ENCODE results near the gene BARX2. TPM values are rescaled to one million over a fixed set of nuclear protein-coding genes. Genes with fewer than 3 reads are reported as not detected.

BARX2 gene
- total RNA-seq, 1 experiment from 2014 or later = not detected

- no peak for DNase-seq (ENCODE audit: low read depth, low spot score)
- in situ Hi-C loops (cut with HindIII; ENCODE audit: low pct_unique_long_range_greater_than_20kb, low sequenced_read_pairs) = no loop called here
These were observed 15.7 kb downstream of the BARX2 start for GRCh38 chr11:129391360-129391759.

DNA sequence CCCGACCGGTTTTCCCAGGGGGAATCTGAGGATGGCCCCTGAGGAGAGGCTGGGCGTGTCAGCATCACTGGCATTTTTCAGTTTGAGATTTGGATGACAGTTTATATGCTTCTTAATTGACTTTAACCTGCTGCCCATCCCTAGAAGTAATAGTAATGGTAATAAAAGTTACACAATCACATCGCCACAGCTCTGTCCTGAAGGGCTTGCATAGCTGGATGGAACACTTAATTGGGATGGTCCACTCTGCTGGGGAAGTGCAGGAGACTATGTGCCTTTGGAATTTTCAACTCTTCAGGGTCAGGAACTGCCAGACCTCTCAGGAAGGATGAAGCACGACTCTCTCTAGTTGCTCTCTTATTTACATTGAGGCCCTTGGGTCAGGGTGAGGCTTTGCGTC, 16.2 kb downstream of the BARX2 start:
- in situ Hi-C loops (cut with HindIII; ENCODE audit: low pct_unique_long_range_greater_than_20kb, low sequenced_read_pairs) = no loop called here
- no peak for DNase-seq (ENCODE audit: low read depth, low spot score)

DNA sequence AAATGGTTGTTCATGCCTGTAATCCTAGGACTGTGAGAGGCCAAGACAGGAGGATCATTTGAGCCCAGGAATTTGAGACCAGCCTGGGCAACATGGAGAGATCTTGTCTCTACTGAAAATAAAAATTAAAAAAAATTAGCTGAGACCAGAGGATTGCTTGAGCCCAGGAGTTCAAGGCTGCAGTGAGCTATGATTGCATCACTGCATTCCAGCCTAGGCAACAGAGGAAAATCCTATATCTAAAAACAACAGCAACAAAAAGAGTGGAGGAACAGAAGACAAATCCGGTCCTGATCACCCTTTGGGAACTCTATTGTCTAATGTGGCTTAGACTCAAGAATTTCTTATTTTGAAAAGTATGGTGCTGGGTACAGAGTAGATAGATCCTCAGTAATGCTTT, 17.3 kb downstream of the BARX2 start:
- in situ Hi-C loops (cut with HindIII; ENCODE audit: low pct_unique_long_range_greater_than_20kb, low sequenced_read_pairs) = no loop called here

DNA sequence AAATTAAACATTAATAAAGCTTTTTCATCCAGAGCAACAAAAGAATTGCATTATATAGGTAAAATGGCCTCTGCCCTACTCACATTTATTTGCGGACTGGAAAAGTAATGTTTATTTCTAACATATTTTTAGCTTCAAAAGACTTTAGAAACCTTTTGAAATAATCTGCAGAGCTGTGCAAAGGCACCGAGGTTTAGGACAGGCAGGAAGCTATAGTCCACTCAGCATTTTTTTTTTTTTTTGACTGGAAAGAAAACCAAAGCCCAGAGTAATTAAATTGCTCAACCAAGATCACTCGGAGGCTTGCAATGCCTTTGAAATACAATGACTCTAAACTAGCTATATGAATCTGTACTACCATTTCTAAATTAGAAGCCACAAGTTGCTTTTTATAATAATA, 19.1 kb downstream of the BARX2 start:
- no peak for DNase-seq (ENCODE audit: low read depth, low spot score)
- in situ Hi-C loops (cut with HindIII; ENCODE audit: low pct_unique_long_range_greater_than_20kb, low sequenced_read_pairs) = no loop called here

More for the DNA sequence above, 17.3 kb downstream of the BARX2 start:
- no peak for DNase-seq (ENCODE audit: low read depth, low spot score)

- DNase-seq (ENCODE audit: low read depth, low spot score) = no peak
- in situ Hi-C loops (cut with HindIII; ENCODE audit: low pct_unique_long_range_greater_than_20kb, low sequenced_read_pairs) = no loop called here
These were observed 19.8 kb downstream of the BARX2 start for GRCh38 chr11:129395432-129395831.

DNA sequence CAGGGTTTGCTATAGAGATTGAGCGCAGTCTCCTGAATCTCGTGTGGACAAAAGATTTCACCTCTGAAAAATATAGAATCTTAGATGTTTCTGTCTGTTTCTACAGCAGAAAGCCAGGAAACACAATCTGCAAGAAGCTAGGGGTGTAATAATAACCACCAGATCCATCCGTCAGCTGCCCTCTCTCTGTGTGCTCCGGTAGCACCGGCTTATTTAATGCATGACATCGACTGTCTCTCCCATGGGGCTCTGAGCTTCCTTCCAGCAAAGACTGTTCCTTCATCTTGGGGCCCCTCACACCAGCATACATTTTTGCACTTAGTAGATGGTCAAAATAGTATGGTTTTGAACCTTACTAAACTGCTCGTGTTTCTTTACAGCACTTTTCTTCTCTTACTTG, 20.2 kb downstream of the BARX2 start:
- in situ Hi-C loops (cut with HindIII; ENCODE audit: low pct_unique_long_range_greater_than_20kb, low sequenced_read_pairs) = no loop called here
- no peak for DNase-seq (ENCODE audit: low read depth, low spot score)

DNA sequence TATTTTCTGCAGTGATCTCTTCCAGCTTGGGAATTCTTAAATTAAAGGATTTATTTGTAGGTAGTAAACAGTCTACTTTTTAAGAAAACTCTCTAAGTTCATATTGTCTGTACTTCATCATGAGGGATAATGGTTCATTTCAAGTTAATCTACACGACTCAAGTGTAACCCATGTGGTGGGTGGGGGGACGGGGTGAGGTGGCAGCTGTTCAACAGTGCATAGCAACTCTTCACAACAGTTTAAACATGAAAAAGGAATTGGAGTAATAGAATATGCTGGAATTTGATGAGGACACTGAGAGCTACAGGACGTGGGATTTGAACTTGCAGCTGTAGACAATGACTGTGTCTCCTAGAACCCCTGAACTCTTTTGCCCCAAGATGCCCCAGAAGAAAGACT, 20.8 kb downstream of the BARX2 start:
- no peak for DNase-seq (ENCODE audit: low read depth, low spot score)
- in situ Hi-C loops (cut with HindIII; ENCODE audit: low pct_unique_long_range_greater_than_20kb, low sequenced_read_pairs) = no loop called here

GRCh38 chr11:129402206-129403171, 26.8 kb downstream of the BARX2 start:
- in situ Hi-C loops (cut with HindIII; ENCODE audit: low pct_unique_long_range_greater_than_20kb, low sequenced_read_pairs) = no loop called here
- no peak for DNase-seq (ENCODE audit: low read depth, low spot score)

DNA sequence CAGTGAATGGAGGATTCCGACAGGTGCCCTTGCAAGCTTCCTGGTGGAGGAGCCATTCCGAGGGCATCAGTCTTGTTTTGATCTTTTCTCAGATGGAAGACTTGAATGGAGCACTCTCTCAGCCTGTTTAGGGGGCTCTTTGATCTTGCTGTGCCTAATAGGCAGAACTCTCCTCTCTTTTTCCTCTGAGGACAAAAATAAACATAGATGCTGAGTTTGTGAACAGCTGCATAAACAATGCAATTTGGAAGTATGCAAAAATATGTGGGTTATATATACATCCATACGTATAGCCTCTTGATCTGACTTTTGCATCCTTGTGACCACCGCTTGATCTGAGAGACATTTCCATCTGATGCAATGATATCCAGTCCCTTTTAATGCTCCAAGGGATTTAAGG, 29.1 kb downstream of the BARX2 start:
- in situ Hi-C loops (cut with HindIII; ENCODE audit: low pct_unique_long_range_greater_than_20kb, low sequenced_read_pairs) = no loop called here
- DNase-seq (ENCODE audit: low read depth, low spot score) = no peak

DNA sequence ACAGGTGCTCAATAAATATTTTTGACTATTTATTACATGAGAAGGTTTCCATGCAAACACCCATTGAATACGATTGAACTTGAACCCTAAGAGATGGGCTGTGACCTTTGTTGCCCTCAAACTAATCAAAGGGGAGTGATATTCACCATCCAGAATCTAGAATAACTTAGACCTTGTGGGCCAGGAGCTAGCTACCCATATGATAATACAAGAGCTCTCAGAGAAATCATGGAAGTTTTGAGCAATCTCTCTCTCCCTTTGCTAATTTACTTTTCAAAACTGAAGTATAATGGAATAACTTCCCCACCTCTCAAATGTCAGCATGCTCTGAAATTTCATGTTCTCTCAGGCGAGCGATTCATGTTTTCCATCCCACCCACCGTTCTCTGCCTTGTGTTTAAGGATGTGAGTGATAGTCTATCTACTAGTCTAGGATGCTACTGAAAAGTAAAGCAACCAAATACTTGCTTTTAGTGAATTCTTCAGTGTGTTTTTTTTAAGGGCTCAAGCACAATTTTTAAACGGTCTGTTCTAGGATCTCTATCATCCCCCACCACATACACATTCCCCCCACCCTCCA, 33.3 kb downstream of the BARX2 start:
- no peak for DNase-seq (ENCODE audit: low read depth, low spot score)
- in situ Hi-C loops (cut with HindIII; ENCODE audit: low pct_unique_long_range_greater_than_20kb, low sequenced_read_pairs) = no loop called here

- no peak for DNase-seq (ENCODE audit: low read depth, low spot score)
- in situ Hi-C loops (cut with HindIII; ENCODE audit: low pct_unique_long_range_greater_than_20kb, low sequenced_read_pairs) = no loop called here
These were observed 34.8 kb downstream of the BARX2 start for GRCh38 chr11:129410395-129410960.

DNA sequence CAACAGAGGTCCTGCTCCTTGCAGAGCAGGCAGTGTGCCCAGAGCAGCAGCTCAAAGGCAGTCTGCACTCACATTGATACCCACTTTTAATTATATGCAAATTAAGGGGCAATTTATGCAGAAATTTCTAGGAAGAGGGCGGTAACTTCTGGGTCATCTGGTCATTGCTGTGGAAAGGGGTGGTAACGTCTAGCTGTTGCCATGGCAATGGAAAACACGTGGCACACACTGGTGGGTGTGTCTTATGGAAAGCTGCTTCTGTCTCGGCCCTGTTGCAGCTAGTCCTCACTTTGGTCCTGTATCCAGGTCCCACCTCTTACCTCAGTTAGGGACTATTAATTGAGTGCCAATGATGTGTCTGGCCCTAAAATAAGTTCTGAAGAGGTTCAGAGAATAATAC, 36.8 kb downstream of the BARX2 start:
- peak; percentile 5 for DNase-seq (ENCODE audit: low read depth, low spot score)
- in situ Hi-C loops (cut with HindIII; ENCODE audit: low pct_unique_long_range_greater_than_20kb, low sequenced_read_pairs) = no loop called here

DNA sequence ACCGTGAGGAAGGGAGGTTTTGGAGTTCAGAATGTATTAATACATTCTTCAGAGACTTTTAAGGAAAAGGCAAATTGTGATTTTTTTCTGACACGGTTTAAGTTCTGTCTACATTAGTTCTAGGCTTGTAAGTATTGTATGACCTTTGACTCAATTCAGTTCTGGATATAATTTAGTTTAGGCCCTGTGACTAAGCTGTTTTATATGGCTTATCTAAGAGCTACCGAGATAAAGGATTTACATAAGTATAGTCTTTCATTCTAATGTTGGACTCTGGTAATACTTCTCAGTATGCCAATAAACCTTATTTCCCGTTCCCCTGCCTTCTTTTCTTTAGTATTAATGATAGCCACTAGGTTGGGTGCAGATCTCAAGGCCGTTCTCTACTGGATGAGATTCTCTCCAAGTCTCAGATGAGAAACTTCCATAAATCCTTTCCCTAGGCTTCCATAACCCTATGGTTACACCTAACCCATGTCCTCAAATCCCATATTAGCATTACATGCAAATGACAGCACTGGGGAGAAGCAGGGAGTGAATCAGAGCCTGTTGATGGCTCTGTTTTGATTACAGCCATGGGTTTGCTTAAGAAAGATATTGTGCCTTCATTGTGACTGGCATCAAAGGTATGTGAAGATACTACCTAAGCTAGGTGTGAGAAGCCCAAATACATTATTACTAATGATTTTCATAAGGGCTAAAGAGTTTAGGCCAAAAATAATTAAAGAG, 38.7 kb downstream of the BARX2 start:
- in situ Hi-C loops (cut with HindIII; ENCODE audit: low pct_unique_long_range_greater_than_20kb, low sequenced_read_pairs) = no loop called here
- DNase-seq (ENCODE audit: low read depth, low spot score) = no peak

- no peak for DNase-seq (ENCODE audit: low read depth, low spot score)
- in situ Hi-C loops (cut with HindIII; ENCODE audit: low pct_unique_long_range_greater_than_20kb, low sequenced_read_pairs) = no loop called here
These were observed 40.6 kb downstream of the BARX2 start for GRCh38 chr11:129416080-129416820.

GRCh38 chr11:129417458-129417857, 41.8 kb downstream of the BARX2 start:
- DNase-seq (ENCODE audit: low read depth, low spot score) = no peak
- in situ Hi-C loops (cut with HindIII; ENCODE audit: low pct_unique_long_range_greater_than_20kb, low sequenced_read_pairs) = no loop called here

DNA sequence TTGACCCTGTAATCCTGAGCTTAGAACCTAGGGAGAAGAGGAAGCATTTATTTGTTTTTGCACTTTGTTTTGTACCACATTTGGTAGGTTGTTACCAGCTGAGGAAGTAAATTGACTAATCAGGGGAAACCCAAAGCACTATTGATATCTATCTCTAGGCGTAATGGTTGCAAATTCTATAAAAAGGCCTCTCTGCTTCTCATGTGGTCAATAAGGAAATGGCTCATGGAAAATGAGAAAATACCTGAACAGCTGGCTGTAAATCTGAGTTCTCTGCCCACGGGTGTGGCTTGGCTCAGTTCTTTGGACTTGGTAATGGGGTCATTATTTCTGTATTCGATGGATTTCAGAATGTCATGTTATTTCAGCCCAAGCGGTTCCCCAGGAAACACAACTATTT, 42.4 kb downstream of the BARX2 start:
- in situ Hi-C loops (cut with HindIII; ENCODE audit: low pct_unique_long_range_greater_than_20kb, low sequenced_read_pairs) = no loop called here
- no peak for DNase-seq (ENCODE audit: low read depth, low spot score)

- no peak for DNase-seq (ENCODE audit: low read depth, low spot score)
- in situ Hi-C loops (cut with HindIII; ENCODE audit: low pct_unique_long_range_greater_than_20kb, low sequenced_read_pairs) = no loop called here
These were observed 43.7 kb downstream of the BARX2 start for GRCh38 chr11:129419386-129419785.

GRCh38 chr11:129423426-129423825, 47.8 kb downstream of the BARX2 start:
- DNase-seq (ENCODE audit: low read depth, low spot score) = no peak
- in situ Hi-C loops (cut with HindIII; ENCODE audit: low pct_unique_long_range_greater_than_20kb, low sequenced_read_pairs) = no loop called here

All from SK-MEL-5 (cell line).